Stimulated activated CD4-positive, alpha-beta T cell treated with anti-CD3 and anti-CD28 coated beads, Interleukin-1b, Interleukin-23, amount 100 ng/mL, for 24 hours (primary cell): ENCODE results near the gene PPP1R12B.
A peak's percentile ranks its signal among the peaks of the same experiment; 100 is the strongest.
"Not testable (repeated sequence)": the region's sequence is repeated elsewhere in the genome, so short reads cannot be mapped to it uniquely, and the experiment has no call there.

Experiments used
- DNase-seq, 4 experiments: peaks; one replicate each; pipeline ENCODE4 v3.0.0-alpha.2; 2020; ENCODE audit warnings: low read depth in 4 of 4, low spot score in 1 of 4

PPP1R12B gene

DNA sequence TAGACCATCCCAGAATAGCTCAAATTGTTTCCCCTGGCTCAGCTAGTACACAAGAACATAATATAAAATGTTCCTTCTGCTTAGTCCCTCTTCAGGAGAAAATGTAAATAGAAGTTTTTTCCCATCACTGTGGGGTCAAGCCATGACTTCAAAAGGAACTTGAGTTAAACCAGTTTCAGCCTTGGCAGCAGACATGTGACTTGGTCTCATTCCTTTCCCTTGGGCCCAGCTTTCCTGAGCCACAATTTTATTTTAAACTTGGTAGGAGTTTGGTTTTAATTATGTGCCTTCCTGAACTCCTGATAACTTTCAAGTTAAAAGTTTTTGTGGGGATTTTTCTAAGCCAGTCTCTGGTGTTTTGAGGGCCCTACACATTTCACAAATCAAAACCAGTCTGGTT lies 204.1 kb downstream of the PPP1R12B start:
- not testable (repeated sequence) for DNase-seq

DNA sequence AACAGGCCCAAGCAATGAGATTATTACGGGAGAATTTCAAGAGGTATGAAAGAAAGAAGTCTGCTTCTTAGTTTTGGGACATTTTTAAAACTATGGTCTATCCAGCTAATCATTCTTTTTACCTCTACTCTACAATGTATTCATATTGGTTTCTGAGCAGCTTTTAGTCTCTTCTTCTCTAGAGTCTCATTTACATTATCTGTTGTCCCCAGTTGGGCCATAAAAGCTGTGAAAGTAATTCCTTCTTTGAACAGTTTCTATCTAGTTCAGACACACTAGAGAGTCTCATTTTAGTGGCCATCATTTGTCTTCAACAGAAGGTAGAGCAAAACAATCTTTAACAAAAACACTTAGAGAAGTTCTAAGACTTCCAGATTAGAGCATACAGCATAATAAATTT lies 204.6 kb downstream of the PPP1R12B start:
- not testable (repeated sequence) for DNase-seq

DNA sequence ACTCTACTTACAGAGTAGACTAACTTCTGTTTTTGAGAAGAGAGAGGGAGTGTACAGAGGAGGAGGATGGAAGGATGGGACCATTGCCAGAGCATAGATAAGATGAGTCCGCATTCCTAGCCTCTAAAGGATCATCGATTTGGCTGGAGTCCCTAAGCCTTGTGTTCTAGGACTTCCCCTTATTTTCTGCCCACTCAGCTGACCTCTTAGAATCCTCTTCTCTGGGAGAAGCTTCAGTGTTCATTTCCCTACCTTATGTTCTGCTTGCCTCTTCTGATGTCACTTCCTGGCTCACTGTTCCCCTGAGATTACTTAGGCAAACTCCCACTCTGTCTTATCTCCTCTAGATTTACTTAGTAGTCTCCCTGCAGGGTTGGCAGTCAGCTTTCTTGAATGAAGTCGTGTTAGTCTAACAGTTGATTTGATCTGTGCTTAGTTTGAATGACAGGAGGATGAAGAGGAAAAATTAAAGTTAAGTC lies 205.1 kb downstream of the PPP1R12B start:
- no peak for DNase-seq

DNA sequence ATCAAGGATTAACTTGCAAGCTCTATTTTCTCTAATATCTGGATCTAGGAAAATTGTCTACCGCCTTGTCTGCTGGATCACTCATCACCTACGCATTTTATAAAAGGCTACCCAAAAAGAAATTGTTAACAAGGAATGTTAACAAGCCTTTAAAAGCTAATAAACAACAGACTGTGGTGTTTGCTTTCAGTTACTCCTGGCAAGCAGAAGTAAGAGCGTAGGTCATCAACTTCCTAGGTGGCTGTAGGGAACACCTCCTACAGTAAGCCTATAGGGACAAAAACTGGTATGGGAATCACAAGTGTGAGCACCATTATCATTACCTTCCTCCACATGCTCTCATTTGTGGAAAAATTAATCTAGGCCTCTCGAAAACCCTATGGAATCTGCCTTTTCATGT lies 206.1 kb downstream of the PPP1R12B start:
- not testable (repeated sequence) for DNase-seq

DNA sequence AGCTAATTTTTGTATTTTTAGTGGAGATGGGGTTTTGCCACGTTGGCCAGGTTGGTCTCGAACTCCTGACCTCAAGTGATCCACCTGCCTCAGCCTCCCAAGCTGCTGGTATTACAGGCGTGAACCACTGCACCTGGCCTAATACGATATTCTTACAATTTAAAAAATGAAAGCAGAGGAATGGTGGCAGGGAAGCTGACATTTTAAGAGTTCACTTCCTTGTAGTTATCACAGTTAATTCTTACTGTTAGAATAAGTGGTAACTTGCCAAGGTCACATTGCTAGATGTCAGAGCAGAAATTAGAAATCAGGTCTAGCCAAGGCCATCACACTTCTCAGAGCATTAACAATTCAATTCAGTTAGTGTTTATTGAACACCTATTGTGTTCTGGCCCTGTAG lies 207.5 kb downstream of the PPP1R12B start:
- DNase-seq: not testable (repeated sequence)

DNA sequence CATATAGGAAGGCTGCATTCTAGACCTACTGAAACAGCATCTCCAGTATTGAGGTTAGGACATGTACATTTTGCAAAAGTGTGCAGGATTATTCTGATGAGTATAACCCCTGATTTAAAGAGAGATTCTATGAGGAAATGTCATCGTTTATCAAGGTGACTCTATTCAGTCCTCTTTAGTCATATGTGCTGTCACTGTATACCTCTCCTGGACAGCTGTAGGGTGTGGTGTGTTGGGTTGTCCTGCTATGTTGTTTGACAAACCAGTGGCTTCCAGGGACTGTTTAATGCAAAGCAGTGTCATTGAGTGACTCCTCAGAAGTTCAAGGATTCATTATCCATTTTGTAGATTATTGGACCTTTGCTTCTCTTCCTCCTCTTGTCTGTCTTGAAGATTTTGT lies 209.2 kb downstream of the PPP1R12B start:
- not testable (repeated sequence) for DNase-seq

DNA sequence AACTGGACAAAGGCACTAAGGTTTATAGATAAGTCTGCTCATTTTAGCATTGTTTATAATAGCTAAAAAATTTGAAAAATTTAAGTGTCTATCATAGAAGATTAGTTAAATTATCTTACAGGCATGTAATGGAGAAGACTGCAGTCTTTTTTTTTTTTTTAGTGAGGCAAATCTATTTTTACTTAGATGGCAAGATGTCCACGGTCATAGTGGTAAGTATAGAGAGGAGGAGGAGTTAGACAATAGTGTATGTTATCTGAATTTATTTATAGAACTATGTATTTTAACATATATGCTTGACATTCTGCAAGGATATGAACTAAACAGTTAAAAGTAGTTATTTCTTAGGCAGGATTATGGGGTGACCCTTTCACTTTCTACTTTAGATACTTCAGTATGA lies 212.7 kb downstream of the PPP1R12B start:
- DNase-seq: no peak

DNA sequence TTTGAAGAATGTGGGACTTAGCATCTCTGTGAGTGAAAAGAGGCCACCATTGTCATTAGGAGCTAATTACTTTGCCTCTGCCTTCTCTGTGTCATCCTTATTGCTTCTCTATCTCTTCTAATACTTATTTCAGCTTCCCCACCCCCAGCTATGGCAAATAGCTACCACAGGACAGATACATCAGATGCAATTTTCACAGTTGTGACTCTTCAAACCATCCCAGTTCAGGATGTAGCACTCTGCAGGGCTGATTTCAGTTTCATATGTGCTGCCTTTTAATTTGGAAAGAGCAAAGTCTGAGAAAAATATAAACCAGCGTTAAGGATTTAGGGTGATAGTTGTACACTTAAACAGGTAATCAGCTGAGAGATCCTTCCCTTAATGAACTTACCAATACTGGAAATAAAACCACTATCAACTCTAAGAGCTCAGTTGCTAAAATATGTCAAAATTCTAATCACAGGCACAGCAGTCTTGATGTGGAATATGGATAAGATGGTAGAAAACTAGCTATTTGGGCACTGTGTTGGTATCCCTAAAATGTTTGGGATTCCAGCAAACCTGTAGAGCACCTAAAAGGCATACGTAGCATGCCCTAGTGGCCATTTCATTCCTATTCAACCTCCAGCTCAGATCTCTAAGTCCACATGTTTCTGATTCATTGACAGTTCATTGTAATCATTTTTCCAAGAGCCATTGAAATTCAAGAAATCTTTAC lies 213.4 kb downstream of the PPP1R12B start:
- no peak for DNase-seq

DNA sequence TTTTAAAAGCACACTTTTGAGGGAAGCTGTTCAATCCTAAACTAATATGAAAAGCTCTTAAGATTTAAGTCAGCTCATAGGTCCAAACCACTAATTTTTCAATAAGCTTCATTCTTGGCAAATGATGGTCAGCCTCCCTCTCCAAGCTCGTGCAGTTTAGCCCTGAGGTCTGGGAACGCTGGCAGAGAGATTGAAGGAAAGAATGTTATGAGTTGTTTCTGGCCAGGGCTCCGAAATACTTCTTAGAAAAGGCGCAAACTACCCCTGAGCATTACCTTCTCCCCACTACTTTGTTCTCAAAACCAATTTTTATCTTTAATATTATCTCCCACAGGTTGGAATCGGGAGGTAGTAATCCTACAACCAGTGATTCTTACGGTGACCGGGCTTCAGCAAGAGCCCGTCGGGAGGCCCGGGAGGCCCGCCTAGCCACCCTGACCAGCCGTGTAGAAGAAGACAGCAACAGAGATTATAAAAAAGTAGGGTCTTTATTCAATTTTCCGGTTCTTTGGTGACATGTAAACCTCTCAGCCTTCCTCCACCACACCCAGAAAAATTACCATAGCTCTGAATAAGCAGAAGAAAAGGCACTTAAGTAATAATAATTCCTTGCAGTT lies 214.1 kb downstream of the PPP1R12B start:
- DNase-seq: no peak

DNA sequence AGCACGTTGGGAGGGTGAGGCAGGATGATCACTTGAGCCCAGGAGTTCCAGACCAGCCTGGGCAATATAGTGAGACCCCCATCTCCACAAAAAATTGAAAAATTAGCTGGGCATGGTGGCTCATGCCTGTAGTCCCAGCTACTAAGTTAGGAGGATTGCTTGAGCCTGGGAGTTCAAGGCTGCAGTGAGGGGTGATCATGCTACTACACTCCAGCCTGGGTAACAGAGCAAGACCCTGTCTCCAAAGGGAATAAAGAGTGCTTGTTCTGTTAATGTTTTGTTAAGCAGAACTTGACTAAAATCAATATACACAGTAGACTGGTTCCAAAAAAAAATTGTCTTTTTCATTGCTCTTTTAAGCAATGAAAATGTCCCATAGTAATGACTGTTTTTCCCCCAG lies 215.3 kb downstream of the PPP1R12B start:
- no peak for DNase-seq

DNA sequence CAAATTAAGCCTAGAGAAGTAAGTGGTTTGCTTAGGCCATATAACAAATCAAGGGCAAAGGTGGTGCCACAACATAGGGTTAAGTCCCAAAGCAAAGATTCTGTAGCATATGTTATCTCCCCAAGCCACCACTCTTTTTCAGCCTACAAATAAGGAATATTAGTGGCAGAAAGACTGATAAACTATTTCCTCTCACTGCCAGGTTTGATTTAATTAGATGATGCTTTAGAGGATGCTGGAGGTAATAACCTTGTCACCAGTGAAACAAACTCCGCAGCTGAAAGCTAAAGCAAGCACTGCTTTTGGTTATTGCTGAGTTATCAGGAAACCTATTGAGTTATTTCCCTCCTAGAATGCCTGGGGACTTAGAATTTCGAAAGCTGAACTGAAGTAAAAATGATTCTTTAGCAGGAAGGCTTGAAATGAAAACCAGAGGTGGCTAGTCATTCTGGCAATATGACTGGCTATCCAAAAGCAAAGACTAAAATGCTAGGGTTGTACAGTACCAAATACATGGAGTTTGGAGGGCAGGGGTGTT lies 216.5 kb downstream of the PPP1R12B start:
- no peak for DNase-seq

DNA sequence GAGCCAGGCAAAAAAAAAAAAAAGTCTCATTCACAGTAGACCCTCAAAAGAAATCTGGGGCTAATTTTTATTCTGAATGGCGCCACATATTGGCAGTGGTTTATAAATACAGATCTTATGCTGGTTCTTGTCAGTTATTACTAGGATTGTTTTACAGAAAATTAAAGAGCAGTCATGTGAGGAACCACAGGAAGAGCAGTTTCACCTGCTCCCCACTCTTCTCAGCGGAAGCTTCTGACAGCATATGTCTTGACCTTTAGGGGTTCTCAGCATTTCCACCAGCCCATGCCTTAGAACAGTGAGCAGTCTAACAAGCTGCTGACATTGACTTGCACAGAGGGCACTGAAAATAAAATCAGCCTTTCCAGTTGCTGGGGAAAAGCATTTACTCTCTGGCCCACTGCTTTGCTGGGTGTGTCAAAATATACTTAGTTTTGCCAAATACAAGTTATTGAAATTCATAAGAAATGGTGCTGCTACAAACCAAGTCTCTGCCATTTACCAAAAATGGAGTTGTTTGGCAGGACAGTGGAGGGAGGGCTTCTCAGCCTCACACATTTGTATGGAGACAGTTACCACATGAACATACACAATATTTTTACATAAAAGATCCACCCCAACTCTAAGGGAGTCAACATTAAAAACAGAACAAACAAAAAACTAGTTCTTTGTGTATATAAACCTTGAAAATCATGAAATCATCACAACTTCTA lies 217.5 kb downstream of the PPP1R12B start:
- DNase-seq: no peak

DNA sequence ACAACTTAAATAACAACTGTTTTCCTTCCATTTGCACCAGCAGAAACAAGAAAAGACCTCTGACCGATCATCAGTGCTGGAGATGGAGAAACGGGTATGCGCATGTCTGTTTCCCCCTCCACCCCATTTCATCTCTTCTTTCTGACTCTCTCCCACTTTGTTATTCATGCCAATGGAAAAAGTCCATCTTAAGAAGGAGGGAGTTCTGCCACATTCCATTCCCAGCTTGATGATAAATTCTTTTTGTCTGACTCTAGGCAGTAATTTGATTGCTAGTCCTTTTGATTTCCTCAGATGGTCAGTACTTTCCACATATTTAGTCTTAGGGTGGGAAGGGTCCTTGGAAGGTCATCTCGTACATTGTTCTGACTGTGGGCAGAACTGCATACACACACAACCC lies 219.2 kb downstream of the PPP1R12B start:
- DNase-seq: no peak

DNA sequence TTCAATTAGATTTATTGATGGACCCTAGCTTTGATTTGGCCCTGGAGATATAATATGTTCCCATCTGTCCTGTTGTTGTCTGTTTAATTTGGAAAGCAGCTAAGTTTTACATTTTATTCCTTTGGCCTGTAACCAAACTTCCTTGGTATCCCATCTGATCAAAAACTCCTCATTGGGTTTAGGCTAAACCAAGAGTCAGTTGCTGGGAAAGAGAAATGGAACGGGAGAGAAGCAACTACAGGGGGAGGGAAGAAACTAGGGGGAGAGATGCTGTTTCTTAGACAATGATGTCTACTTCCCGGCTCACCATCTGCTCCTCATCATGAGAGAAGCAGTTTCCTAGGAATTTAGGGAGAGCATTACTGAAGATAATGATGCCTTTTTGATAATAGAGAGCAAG lies 219.9 kb downstream of the PPP1R12B start:
- no peak for DNase-seq

DNA sequence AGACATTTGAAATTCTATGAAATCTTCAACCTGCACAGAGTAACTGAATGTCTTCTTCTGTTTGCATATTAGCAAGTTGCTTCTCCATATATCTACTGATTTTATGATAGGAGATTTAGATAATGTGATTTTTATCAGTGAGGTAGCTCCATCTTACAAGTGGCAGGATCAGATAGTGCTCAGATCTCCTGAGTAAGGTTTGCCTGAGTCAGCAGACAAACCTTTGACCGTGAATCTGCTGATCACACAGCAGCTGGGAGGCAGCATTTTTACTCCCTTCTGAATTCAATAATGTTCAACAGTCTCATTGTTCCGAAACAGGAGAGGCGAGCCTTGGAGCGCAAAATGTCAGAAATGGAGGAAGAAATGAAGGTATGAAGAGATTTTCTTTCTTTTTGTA lies 220.3 kb downstream of the PPP1R12B start:
- no peak for DNase-seq

DNA sequence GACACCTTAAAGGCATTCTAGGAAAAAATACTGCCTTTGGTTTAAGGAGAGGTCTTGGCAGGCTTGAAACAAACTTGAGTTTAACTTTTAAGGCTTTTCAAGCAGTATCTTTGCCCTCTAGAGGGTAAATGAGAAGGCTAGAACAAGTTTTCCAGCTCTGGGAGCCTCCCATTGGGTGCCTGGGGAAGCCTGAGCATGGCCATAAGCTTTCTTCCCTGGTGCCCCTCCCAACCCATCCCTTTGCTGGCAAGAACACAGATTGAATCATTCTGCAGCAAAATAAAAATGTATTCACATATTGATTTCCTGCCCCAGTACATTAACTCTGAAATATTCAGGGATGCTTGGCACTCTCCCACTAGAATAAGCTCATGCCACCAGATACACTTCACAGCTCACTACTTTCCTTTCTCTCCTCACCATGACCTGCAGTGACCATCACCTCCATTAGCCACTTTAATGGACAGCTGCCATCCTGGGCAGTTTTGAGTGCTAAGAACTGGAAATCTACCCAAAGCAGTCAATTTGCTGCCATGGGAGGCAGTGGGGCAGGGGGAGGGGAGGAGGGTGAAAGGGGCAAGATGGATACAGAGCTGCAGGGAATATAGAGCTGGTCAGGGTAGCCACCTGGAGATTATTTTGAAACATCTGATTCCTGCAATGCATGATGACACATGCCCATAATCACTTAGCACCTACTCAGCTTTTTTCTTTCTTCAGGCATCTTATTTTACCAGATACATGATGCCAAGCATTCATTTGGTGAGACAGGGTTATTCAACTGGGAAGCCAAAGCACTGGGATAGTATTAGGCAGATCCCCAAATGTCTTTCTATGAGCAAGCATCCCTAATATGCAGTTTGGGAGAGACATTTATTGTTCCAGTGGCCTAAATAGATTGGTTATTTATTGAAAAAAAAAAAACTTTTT lies 221.2 kb downstream of the PPP1R12B start:
- DNase-seq: no peak

DNA sequence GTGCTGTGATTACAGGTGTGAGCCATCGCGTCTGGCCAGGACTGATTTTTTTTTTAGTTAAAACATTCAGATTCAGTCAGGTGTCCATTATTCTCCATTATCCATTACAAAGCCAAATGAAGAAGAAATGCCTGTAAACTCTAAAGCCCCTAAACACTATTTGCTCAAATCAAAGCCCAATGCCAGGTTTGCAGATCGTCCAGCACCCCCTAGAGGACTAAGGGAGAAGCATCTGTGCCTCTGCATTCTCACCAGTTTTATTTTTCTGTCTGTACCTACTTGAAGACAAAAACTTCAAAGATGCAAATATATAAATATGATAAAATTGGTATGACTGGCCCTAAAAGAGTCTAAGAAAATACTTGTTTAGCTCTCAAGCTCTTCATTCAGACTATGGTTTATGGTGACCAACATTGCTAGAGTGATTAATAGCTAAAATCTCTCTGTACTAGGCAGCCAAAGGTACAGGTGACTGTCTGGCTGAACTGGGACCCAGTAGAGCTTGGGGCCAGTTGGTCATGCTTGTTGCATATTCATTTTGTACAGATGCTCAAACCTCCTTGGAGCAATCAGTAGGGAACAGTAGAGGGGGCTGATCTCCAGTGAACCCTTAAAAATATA lies 223.3 kb downstream of the PPP1R12B start:
- DNase-seq: peak in 2 of 4 experiments; percentile 4 to 7

DNA sequence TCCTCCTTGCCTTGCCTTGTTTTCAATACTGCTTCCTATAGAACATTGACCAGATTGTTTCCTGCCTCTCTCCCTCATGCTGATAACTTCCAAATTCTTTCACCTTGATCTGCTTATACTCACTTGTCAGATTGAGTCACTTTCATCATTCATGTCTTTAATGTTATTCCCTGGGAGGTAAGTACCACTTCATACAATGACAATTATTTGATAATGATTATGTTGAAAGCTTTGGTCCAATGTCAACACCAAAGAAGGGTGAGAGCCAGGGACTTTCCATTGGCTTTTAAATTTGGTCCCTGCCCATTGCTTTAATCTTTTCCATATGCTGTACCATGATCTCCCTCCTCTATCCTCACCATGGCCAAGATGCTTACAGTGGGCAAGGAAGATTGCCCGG lies 224.4 kb downstream of the PPP1R12B start:
- no peak for DNase-seq

DNA sequence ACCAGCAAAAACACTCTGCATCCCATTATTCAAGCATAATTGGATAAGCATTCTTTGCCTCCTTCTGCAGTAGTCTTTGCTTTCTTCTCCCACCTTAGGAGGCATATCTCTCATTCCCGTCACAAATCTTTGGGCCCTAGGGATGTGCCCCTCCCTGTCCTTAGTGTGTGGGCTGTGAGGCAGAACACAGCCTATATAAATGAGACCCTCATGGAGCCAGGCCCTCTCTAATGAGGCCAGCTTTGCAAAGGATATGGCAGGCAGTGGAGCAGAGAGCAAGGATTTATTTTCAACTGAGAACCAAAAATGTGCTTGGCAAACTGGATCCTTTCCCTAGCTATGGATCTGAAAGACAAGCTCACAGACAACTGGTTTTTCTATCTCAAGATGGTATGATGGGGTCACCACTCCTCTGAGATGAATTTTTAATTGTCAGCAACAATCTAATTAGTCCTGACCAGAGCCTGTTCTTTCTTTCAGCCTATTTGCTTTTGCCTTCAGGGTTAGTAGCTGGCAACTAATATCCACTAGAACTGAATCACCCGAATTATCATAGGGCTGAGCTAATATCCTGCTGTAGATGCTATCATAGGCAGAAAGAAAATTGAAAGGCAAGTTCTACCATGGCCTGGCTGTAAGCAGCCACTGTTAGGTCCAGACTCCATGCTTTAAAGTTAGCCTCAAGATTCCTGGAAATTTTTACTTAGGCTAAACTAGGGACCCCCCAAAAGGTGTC lies 227.6 kb downstream of the PPP1R12B start:
- no peak for DNase-seq

DNA sequence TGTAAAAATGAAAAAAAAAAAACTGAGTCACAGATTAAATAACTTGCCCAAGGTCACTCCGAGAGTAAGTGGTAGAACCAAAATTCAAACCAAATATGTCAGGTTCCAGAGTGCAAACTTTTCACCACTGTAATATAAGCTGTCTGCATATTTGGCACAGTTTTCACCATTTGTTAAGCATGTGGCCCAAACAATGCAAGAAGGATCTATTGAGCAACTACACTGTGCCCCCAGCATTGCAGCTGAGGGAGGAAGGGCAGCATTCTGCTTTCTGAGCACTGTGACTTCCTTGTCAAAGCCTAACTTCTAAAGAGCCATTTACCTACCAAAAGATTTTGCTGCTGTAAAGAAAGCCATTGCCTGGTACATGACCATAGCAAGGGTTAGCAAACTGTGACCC lies 228.3 kb downstream of the PPP1R12B start:
- no peak for DNase-seq
